ENCODE results near the gene CFAP410.

CFAP410 gene

GRCh38 chr21:44326716-44327602, 12.2 kb downstream of the CFAP410 start:
- no peak for DNase-seq (ENCODE audit: low read depth in 1 of 2, low spot score in 1 of 2)
- Histone ChIP-seq H3K27me3 (ENCODE audit: insufficient read depth, poor library complexity, severe bottlenecking) (no peaks in the 10 kb centered on the region), H3K4me3 (replicated peaks; ENCODE audit: insufficient read depth, low read length) (no peak overlapping the region), H3K27ac (replicated peaks) (no peak overlapping the region)
- no peak for TF ChIP-seq CTCF (IDR thresholded peaks at IDR 0.05; ENCODE audit: insufficient read depth, low read length)
- TF ChIP-seq POLR2AphosphoS5 (IDR thresholded peaks at IDR 0.05; ENCODE audit: low read depth): peak; percentile 37; the same call in 1 of the 2 replicates

- TF ChIP-seq SPI1 (IDR thresholded peaks at IDR 0.05; ENCODE audit: borderline replicate concordance, low read depth): no peak
- no peak for TF ChIP-seq REST (IDR thresholded peaks at IDR 0.05; ENCODE audit: insufficient replicate concordance, low read depth)
- TF ChIP-seq POLR2AphosphoS5 (IDR thresholded peaks at IDR 0.05; ENCODE audit: low read depth): no peak
- no peak for TF ChIP-seq GABPA (IDR thresholded peaks at IDR 0.05; ENCODE audit: low read depth)
- TF ChIP-seq CTCF (IDR thresholded peaks at IDR 0.05; ENCODE audit: insufficient read depth, low read length): no peak
- H3K27ac ChIP-seq (replicated peaks): no peak overlapping the region
- no peak for DNase-seq (ENCODE audit: low read depth in 1 of 2, low spot score in 1 of 2)
- no peaks in the 10 kb centered on the region for H3K27me3 ChIP-seq (ENCODE audit: insufficient read depth, poor library complexity, severe bottlenecking)
- no peak overlapping the region for H3K4me3 ChIP-seq (replicated peaks; ENCODE audit: insufficient read depth, low read length)
These were observed 12.9 kb downstream of the CFAP410 start for GRCh38 chr21:44326272-44326647.

GRCh38 chr21:44325386-44326271, 13.6 kb downstream of the CFAP410 start:
- no peak for DNase-seq (ENCODE audit: low read depth in 1 of 2, low spot score in 1 of 2)
- no peak for TF ChIP-seq SPI1 (IDR thresholded peaks at IDR 0.05; ENCODE audit: borderline replicate concordance, low read depth)
- H3K4me3 ChIP-seq (replicated peaks; ENCODE audit: insufficient read depth, low read length): no peak overlapping the region
- H3K27ac ChIP-seq (replicated peaks): no peak overlapping the region
- no peaks in the 10 kb centered on the region for H3K27me3 ChIP-seq (ENCODE audit: insufficient read depth, poor library complexity, severe bottlenecking)

GRCh38 chr21:44324854-44325107, 14.4 kb downstream of the CFAP410 start:
- TF ChIP-seq GABPA (IDR thresholded peaks at IDR 0.05; ENCODE audit: low read depth) (no peak), POLR2AphosphoS5 (IDR thresholded peaks at IDR 0.05; ENCODE audit: low read depth) (no peak), REST (IDR thresholded peaks at IDR 0.05; ENCODE audit: insufficient replicate concordance, low read depth) (no peak), CTCF (IDR thresholded peaks at IDR 0.05; ENCODE audit: insufficient read depth, low read length) (no peak), SPI1 (IDR thresholded peaks at IDR 0.05; ENCODE audit: borderline replicate concordance, low read depth) (no peak)
- Histone ChIP-seq H3K4me3 (replicated peaks; ENCODE audit: insufficient read depth, low read length) (no peak overlapping the region), H3K27ac (replicated peaks) (no peak overlapping the region), H3K27me3 (ENCODE audit: insufficient read depth, poor library complexity, severe bottlenecking) (no peaks in the 10 kb centered on the region)
- no peak for DNase-seq (ENCODE audit: low read depth in 1 of 2, low spot score in 1 of 2)

All from HL-60 (cell line).